K562 (cell line): ENCODE measurements around the gene NYAP2. TPM values are rescaled to one million over a fixed set of nuclear protein-coding genes. Genes with fewer than 3 reads are reported as not detected.

Experiments
- ATAC-seq: fragments of 200-7000 bp; cut with Tn5 transposase; 3 replicates; pipeline ENCODE4 v1.9.1; 2020; ENCODE audit warnings: moderate library complexity
- BruUV-seq: library from RNA; stranded (reverse); fragments of 400-500 nt; replicated peaks from 2 replicates; lab custom pipeline; 2021; lab: Mats Ljungman, UMichigan
- CTCF ChIA-PET: fragments of 300-600 bp; formaldehyde crosslinking; extraction: SDS; loops from one replicate; lab custom pipeline; 2021; ENCODE audit warnings: low intra/inter-chr PET ratio; lab: Yijun Ruan, JAX
- POLR2A ChIA-PET: fragments of 300-600, 350-650 bp; sonication (Branson Sonifier 250); formaldehyde crosslinking; extraction: SDS; loops from one replicate; lab custom pipeline; 2021; ENCODE audit warnings: antibody characterized with exemption, inconsistent platforms; lab: Yijun Ruan, JAX
- DNase-seq, 4 experiments: peaks; one replicate each; pipeline versions ENCODE4 v3.0.0 to v3.0.0-alpha.2; 2011 to 2018; ENCODE audit warnings: low spot score in 3 of 4, mixed read lengths in 3 of 4; ENCODE audit errors: extremely low read depth in 1 of 4
- FAIRE-seq: peaks from 2 replicates; lab custom pipeline; 2011; peaks lifted over from hg19 to GRCh38; lab: Jason Lieb, UNC
- H2AFZ ChIP-seq: 2 replicates; pipeline ENCODE4 v1.6.0; 2011; ENCODE audit warnings: low read depth, low read length, control low read depth, inconsistent platforms
- H3K27ac ChIP-seq: fragments of 200-600 bp; 3 replicates; pipeline ENCODE4 v1.8.0; 2011; ENCODE audit warnings: low read depth, mild to moderate bottlenecking, control low read depth, inconsistent platforms, low read length, moderate library complexity, mixed read lengths; ENCODE audit errors: extremely low read depth
- H3K27me3 ChIP-seq, 2 experiments: fragments of 300-600 bp in 1 of 2; 2 replicates in 1 of 2; 3 replicates in 1 of 2; pipeline versions ENCODE4 v1.6.0 to v1.8.0; 2011; ENCODE audit warnings: inconsistent platforms in 2 of 2, low read length in 2 of 2, mild to moderate bottlenecking in 1 of 2, mixed read lengths in 1 of 2, moderate library complexity in 1 of 2; ENCODE audit not compliant: control insufficient read depth in 2 of 2, insufficient read depth in 2 of 2
- H3K36me3 ChIP-seq: fragments of 300-600 bp; 3 replicates; pipeline ENCODE4 v1.8.0; 2011; ENCODE audit warnings: mild to moderate bottlenecking, low read length, inconsistent platforms; ENCODE audit not compliant: control insufficient read depth, insufficient read depth
- H3K4me1 ChIP-seq, 2 experiments: fragments of 200-600 bp in 1 of 2; replicated peaks in 1 of 2; 2 replicates in 1 of 2; 3 replicates in 1 of 2; pipeline versions ENCODE4 v1.5.1 to v1.8.0; 2011; ENCODE audit warnings: inconsistent platforms in 2 of 2, low read length in 2 of 2, mild to moderate bottlenecking in 1 of 2, mixed read lengths in 1 of 2, moderate library complexity in 1 of 2; ENCODE audit not compliant: control insufficient read depth in 2 of 2, insufficient read depth in 2 of 2
- H3K4me2 ChIP-seq: 2 replicates; pipeline ENCODE4 v1.6.1; 2011; ENCODE audit warnings: low read length, control low read depth, inconsistent platforms, mixed read lengths; ENCODE audit not compliant: insufficient read depth
- H3K4me3 ChIP-seq: fragments of 200-600 bp; sonication (generic), shearing (Covaris generic); 2 replicates; pipeline ENCODE4 v1.5.1; 2016; ENCODE audit warnings: control low read depth, inconsistent platforms
- H3K79me2 ChIP-seq: fragments of 200-600 bp; 3 replicates; pipeline ENCODE4 v1.8.0; 2011; ENCODE audit warnings: low read length, inconsistent platforms; ENCODE audit not compliant: control insufficient read depth, insufficient read depth
- H3K9ac ChIP-seq, 2 experiments: 2 replicates each; pipeline versions ENCODE4 v1.6.0 to v1.6.1; 2011; ENCODE audit warnings: low read depth in 2 of 2, low read length in 2 of 2, control low read depth in 1 of 2, inconsistent platforms in 1 of 2, mild to moderate bottlenecking in 1 of 2, mixed read lengths in 1 of 2; ENCODE audit not compliant: insufficient read depth in 1 of 2
- H3K9me1 ChIP-seq: one replicate; pipeline ENCODE4 v1.6.0; 2011; ENCODE audit warnings: inconsistent platforms, mild to moderate bottlenecking, low read length, moderate library complexity; ENCODE audit not compliant: control insufficient read depth, insufficient read depth
- H3K9me3 ChIP-seq: replicated peaks from 2 replicates; pipeline ENCODE4 v1.5.1; 2011; ENCODE audit warnings: low read depth, low read length, inconsistent platforms; ENCODE audit not compliant: control insufficient read depth, insufficient read depth
- H4K20me1 ChIP-seq: replicated peaks from 2 replicates; pipeline ENCODE4 v1.6.1; 2011; ENCODE audit warnings: low read length, inconsistent platforms, mixed read lengths; ENCODE audit not compliant: control insufficient read depth, insufficient read depth
- ARNT ChIP-seq, 2 experiments: fragments of 450-650 bp; IDR thresholded peaks; 2 replicates each; pipeline ENCODE4 v1.6.1; 2016; ENCODE audit warnings: mild to moderate bottlenecking in 1 of 2
- MGA ChIP-seq: fragments of 450-650 bp; IDR thresholded peaks from 2 replicates; pipeline ENCODE4 v1.6.1; 2016; ENCODE audit warnings: mild to moderate bottlenecking, moderate library complexity
- ZNF764 ChIP-seq: fragments of 250-450 bp; sonication (Bioruptor Pico); IDR thresholded peaks from 2 replicates; pipeline ENCODE4 v1.4.0; 2020; ENCODE audit warnings: low read depth, mild to moderate bottlenecking, moderate library complexity
- WGBS: fragments of 100-300 bp; shearing (Covaris generic); methylation state at CpG from one replicate; pipeline ENCODE4 v1.1.6; 2016; ENCODE audit warnings: low coverage, mixed read lengths; ENCODE audit not compliant: insufficient coverage; ENCODE audit errors: missing lambda C conversion rate; 5-methylcytosine and 5-hydroxymethylcytosine counted together
- in situ Hi-C: fragments of 300-500 bp; cut with MboI; formaldehyde crosslinking; loops from 4 replicates; pipeline ENCODE4 v1.15.0; 2018; ENCODE audit warnings: inconsistent platforms, mixed read lengths
- intact Hi-C: fragments of 100-400 bp; cut with micrococcal nuclease; formaldehyde crosslinking; loops from 2 replicates; pipeline ENCODE4 v1.14.2; 2022
- polyA plus RNA-seq, 8 experiments: library from polyadenylated mRNA; depleted of rRNA in 4 of 8; stranded (reverse) in 5 of 8; unstranded in 3 of 8; fragments of >200 nt; fragmentation: Nextera tagmentation in 2 of 8; fragmentation: Illumina TruSeq in 1 of 8; extraction: Ambion mirVana in 2 of 8; extraction: Trizol in 1 of 8; gene quantifications; 2 replicates each; pipeline versions ENCODE4 v1.2.1 to v1.2.3, GENCODE V29; 2011 to 2014; ENCODE audit warnings: inconsistent platforms in 1 of 8, missing spikeins in 1 of 8
- total RNA-seq, 7 experiments: library from RNA; depleted of rRNA in 6 of 7; stranded (reverse); fragments of >200 nt in 6 of 7; fragmentation: Illumina TruSeq in 2 of 7; extraction: Trizol in 2 of 7; gene quantifications; 2 replicates each; pipeline versions ENCODE4 v1.2.1 to v1.2.3, GENCODE V29; 2011 to 2021; ENCODE audit warnings: low replicate concordance in 1 of 7

NYAP2 gene
- total and polyA plus RNA-seq, 9 of the 15 experiments (the other 6 are each of a cell fraction or from before 2014, with no cell fraction given): 0.03 to 0.04 (median 0.04) TPM; not detected in 3

GRCh38 chr2:225425284-225425683 is 25.8 kb downstream of the NYAP2 start (continued):
- no peak for TF ChIP-seq ZNF764 (CRISPR knock-in tag)

- BruUV-seq: no TSS peak
- H3K36me3 ChIP-seq: no peaks in the 10 kb centered on the region
- DNase-seq (no peak), ATAC-seq (no peak), FAIRE-seq (no peak)
- no peaks in the 10 kb centered on the region for H3K27me3 ChIP-seq
- no peaks in the 10 kb centered on the region for H3K4me1 ChIP-seq
- no peaks in the 10 kb centered on the region for H3K9me1 ChIP-seq
- POLR2A ChIA-PET: no interaction called here
- no peaks in the 10 kb centered on the region for H4K20me1 ChIP-seq
- no peak overlapping the region for H3K4me2 ChIP-seq
- no peaks in the 10 kb centered on the region for H3K9me3 ChIP-seq
- H3K79me2 ChIP-seq: no peaks in the 10 kb centered on the region
- CTCF ChIA-PET: no interaction called here
- no peak overlapping the region for H3K9ac ChIP-seq
- WGBS: 0% methylated on average over 1 of the region's 1 CpG
- in situ Hi-C loops: no loop called here
- intact Hi-C loops: no loop called here
- no peak overlapping the region for H3K27ac ChIP-seq
- no peak overlapping the region for H3K4me3 ChIP-seq
- no peak overlapping the region for H2AFZ ChIP-seq
- TF ChIP-seq ARNT (IDR thresholded peaks at IDR 0.05): no peak
- TF ChIP-seq MGA: no peak
Observed at GRCh38 chr2:225428360-225428759, 28.9 kb downstream of the NYAP2 start.
